HG03139 (cell line): ENCODE data around the gene CYGB.

ENCODE experiments used
- ATAC-seq: cut with Tn5 transposase; IDR thresholded peaks from one replicate; pipeline ENCODE4 v1.9.1; 2021; ENCODE audit not compliant: unreplicated experiment

Gene CYGB

GRCh38 chr17:76484228-76484725, 53.2 kb downstream of the CYGB start:
- ATAC-seq = no peak

GRCh38 chr17:76481071-76481655, 56.3 kb downstream of the CYGB start:
- peak; percentile 65 for ATAC-seq

DNA sequence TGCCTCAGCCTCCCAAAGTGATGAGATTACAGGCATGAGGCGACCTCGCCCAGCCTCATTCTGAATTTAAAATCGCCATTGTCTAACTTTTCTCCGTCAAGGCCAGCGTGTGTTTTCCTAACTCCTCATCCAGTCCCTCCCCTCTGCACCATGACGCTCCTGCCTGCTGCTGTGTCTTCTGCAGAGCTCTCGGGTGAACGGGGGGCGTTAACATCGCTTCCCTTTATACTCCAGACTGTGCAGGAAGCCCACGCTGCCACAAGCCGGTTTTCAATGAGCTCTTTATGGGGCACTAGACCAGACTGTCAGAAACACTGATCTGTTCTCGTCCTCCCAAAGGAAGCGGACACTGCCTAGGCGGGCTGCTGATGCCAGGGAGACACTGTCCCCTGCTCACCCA, 56.9 kb downstream of the CYGB start:
- peak; percentile 7 for ATAC-seq

DNA sequence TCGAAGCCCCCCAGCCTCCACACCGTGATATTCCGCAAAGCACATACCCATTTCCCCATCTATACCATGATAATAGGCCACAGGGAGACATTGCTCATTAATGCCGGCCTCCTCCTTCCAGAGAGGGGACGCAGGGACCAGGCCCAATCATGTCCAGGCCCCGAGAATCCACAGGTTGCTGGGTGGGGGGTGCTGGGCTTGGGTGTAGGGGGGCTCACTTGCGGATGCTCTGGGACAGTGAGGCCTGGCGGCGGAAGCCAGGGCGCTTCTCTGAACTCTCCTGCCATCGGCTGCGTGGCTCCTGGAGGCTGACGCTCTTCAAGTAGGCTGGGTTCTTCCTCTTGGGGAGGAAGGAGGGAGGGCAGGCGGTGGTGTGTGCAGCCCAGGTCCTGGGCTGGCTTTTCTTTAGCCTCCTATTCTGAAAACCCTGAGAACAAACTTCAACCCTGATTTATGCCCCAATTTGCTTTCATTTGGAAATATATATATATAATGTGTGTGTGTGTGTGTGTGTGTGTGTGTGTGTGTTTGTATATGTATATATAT, 57.9 kb downstream of the CYGB start:
- ATAC-seq = no peak

GRCh38 chr17:76478730-76479514, 58.6 kb downstream of the CYGB start:
- no peak for ATAC-seq

DNA sequence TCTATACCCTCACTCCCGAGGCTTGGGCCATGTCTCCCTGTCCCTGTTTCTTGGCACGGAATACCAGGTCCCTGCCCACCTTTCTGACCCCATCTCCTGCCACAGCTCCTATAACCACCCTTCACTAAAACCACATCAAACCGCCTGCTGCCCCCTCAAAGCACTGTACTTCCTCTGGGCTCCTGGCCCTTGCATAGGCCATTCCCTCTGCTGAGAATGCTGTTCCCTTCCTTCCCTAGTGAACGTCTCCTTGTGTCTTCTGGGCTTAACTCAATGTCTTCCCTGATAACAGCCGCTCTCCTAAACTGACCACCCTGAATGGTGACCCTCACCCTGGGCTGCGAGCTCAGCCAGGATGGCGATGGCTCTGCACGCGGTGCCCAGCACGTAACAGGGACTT, 59.4 kb downstream of the CYGB start:
- ATAC-seq = no peak

DNA sequence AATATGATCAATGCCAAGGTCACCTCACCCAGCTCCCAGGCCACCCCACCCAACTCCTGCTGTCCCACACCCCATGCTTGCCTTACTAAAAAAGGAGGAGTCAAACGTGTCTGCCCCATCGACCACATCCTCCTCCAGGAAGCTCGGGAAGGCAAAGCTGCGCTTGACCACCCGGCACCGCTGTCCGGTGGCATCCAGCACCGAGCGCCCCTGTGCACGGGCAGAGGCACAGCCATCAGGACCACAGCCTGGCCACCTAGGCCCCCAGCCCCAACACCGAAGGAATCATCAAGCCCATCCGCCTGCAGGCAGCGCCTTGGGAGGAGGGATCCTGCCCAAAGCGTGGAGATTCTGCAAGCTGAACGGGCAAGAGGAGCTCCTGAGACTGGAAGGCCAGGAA, 59.9 kb downstream of the CYGB start:
- ATAC-seq = no peak
